ENCODE measurements around the gene ARAF. TPM values are rescaled to one million over a fixed set of nuclear protein-coding genes. Genes with fewer than 3 reads are reported as not detected.
A peak's percentile ranks its signal among the peaks of the same experiment; 100 is the strongest.

The ARAF gene
- total and polyA plus RNA-seq, 2 of the 8 experiments (the other 6 are each of a cell fraction or from before 2014, with no cell fraction given) = 39.0 to 45.2 TPM

DNA sequence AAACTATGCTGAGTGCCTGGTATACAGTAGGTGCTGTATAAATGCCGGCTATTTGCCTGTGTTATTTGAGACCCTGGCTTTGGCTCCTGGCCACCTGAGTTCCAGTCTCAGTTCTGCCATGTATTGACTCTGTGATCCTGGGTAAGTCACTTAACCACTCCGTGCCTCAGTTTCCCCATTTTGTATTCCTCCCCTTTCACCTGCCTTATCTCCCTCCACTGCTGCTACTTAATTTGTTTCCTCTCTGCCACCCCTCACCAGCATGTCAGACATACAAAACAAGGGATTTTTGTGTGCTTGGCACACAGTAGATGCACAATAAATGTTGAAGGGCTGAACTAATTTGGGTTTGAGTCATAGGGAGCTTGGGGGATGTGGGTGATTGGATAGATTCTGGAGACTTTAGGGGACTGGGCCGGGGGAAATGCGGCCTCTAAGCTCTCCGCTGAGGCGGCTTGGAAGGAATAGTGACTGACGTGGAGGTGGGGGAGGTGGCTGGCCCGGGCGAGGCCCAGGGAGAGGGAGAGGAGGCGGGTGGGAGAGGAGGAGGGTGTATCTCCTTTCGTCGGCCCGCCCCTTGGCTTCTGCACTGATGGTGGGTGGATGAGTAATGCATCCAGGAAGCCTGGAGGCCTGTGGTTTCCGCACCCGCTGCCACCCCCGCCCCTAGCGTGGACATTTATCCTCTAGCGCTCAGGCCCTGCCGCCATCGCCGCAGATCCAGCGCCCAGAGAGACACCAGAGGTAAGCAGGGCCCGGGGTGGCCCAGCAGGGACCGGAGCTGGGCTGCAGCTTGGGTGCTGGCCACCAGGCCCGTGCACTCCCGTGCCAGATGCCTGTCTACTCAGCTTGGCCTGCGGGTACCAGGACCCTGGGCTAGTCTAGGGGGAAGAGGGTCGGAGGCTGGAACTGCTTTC is 21.0 kb downstream of the ARAF start, which contains the start of gene TIMP1:
TIMP1 (plus strand) TSS at position 706 of the 917 bp plus-strand sequence. CDS start 980 bp downstream, outside the sequence.
- peak in 1 of 2 experiments; percentile 70 for DNase-seq (ENCODE audit: low read depth in 1 of 2, low spot score in 2 of 2)
- Histone ChIP-seq H4K5ac (ENCODE audit: insufficient read length, low read depth, low read length) (no peak within 1 kb of the TSS), H3K27ac (ENCODE audit: low read depth, low read length) (no peak within 1 kb of the TSS), H3K4me1 (replicated peaks in 1 of 4; ENCODE audit: control insufficient read depth in 3 of 4, insufficient read depth in 4 of 4, low read length in 3 of 4) (peaks cover 0 to 7% (median 3%) of the 10 kb centered on the region in 4 experiments; a peak in 3 of 7 replicates), H3K36me3 (ENCODE audit: control insufficient read depth in 2 of 4, insufficient read depth in 4 of 4, low read length in 3 of 4) (no peaks in the 10 kb centered on the region; a peak in 1 of 8 replicates), H3K9ac (replicated peaks in 1 of 4; ENCODE audit: extremely low read depth in 1 of 4, low read depth in 3 of 4, low read length in 3 of 4) (peak within 1 kb of the TSS in 3 of 4 experiments; percentile 20 to 48 (median 43); a peak in 5 of 7 replicates), H3K23me2 (ENCODE audit: low read depth, low read length) (no peaks in the 10 kb centered on the region; the same call in 1 of the 2 replicates), H3K4ac (replicated peaks; ENCODE audit: insufficient read length, low read depth, low read length) (no peak within 1 kb of the TSS), H2AFZ (ENCODE audit: low read length) (no peak within 1 kb of the TSS), H2AK5ac (ENCODE audit: low read depth, low read length) (no peak within 1 kb of the TSS), H3K4me3 (ENCODE audit: extremely low read depth in 1 of 4, insufficient read depth in 2 of 4, low read depth in 3 of 4, low read length in 4 of 4) (peak within 1 kb of the TSS; percentile 45 to 66 (median 48)), H3K9me3 (ENCODE audit: insufficient read depth in 2 of 2, low read depth in 1 of 2, low read length in 1 of 2) (no peaks in the 10 kb centered on the region), H4K8ac (ENCODE audit: extremely low read depth, insufficient read depth, low read length) (no peak within 1 kb of the TSS), H2BK15ac (ENCODE audit: low read length) (no peak within 1 kb of the TSS), H3K18ac (ENCODE audit: extremely low read depth, low read length) (peak within 1 kb of the TSS; percentile 32), H3K79me1 (ENCODE audit: low read depth, low read length) (no peaks in the 10 kb centered on the region), H3K14ac (ENCODE audit: insufficient read length) (no peak within 1 kb of the TSS), H2BK5ac (ENCODE audit: low read depth, low read length) (no peak within 1 kb of the TSS; the same call in 1 of the 2 replicates), H4K91ac (replicated peaks; ENCODE audit: insufficient read length, low read length) (no peak within 1 kb of the TSS), H2BK20ac (ENCODE audit: low read length) (0 out of 2 replicates have a peak within 1 kb of the TSS, but pooled peaks have one; percentile 32), H3K4me2 (ENCODE audit: insufficient read depth in 1 of 2, low read depth in 2 of 2, low read length in 2 of 2) (peak within 1 kb of the TSS; percentile 66 to 67), H3K23ac (ENCODE audit: insufficient read length) (no peak within 1 kb of the TSS), H4K20me1 (replicated peaks in 1 of 2; ENCODE audit: control insufficient read depth in 1 of 2, insufficient read depth in 2 of 2, low read length in 2 of 2) (no peaks in the 10 kb centered on the region), H3K27me3 (replicated peaks in 1 of 4; ENCODE audit: control insufficient read depth in 3 of 4, extremely low read depth in 1 of 4, insufficient read depth in 3 of 4, low read length in 3 of 4) (no peaks in the 10 kb centered on the region), H3K56ac (replicated peaks; ENCODE audit: insufficient read length, low read depth, low read length) (no peak within 1 kb of the TSS), H2BK120ac (replicated peaks; ENCODE audit: low read depth, low read length) (peak within 1 kb of the TSS; percentile 43), H2BK12ac (ENCODE audit: low read depth, low read length) (0 out of 2 replicates have a peak within 1 kb of the TSS, but pooled peaks have one; percentile 27), H3K79me2 (ENCODE audit: control insufficient read depth in 1 of 2, insufficient read depth in 2 of 2, low read length in 2 of 2) (no peaks in the 10 kb centered on the region)
- ChIA-PET POLR2A (ENCODE audit: partially characterized antibody) (interaction anchor here (0.5 to 1.8 kb wide), 12 partner anchors 8 to 174 kb away, joined by 3 to 9 read pairs (median 4); no protein-coding TSS in a partner anchor), CTCF (ENCODE audit: partially characterized antibody) (interaction anchor here (0.6 to 2.5 kb wide), 9 partner anchors 8 to 437 kb away, joined by 3 to 12 read pairs (median 4); partner anchors contain the start of gene RBM10)
- peak; percentile 50 for FAIRE-seq
- WGBS, 2 experiments (ENCODE audit: extremely low coverage in 1 of 2, insufficient coverage in 1 of 2, insufficient read length in 1 of 2, insufficient replicate concordance in 2 of 2, low coverage in 1 of 2, low lambda C conversion rate in 2 of 2, missing lambda C conversion rate in 1 of 2) = 8% methylated on average over 15 of the region's 28 CpGs; no CpG with 5 or more reads in 1 of the 2 experiments
- TF ChIP-seq HDAC6 (IDR thresholded peaks at IDR 0.05; ENCODE audit: low read depth, low read length) (no peak), ASH2L (IDR thresholded peaks at IDR 0.05; ENCODE audit: low read length) (peak; percentile 31), SP4 (IDR thresholded peaks at IDR 0.05; ENCODE audit: low read length) (no peak), POLR2A (IDR thresholded peaks at IDR 0.05; ENCODE audit: control extremely low read depth in 1 of 2, low read depth in 2 of 2, low read length in 2 of 2) (peak in 1 of 2 experiments; percentile 37; a peak in 1 of 3 replicates), KDM4A (IDR thresholded peaks at IDR 0.05; ENCODE audit: low read depth, low read length, severe bottlenecking) (peak; percentile 35), JUND (IDR thresholded peaks at IDR 0.05; ENCODE audit: low read length) (no peak), BACH1 (IDR thresholded peaks at IDR 0.05; ENCODE audit: low read length) (no peak), CREB1 (IDR thresholded peaks at IDR 0.05) (0 out of 2 replicates have a peak, but pooled peaks have one; percentile 42)
- TF ChIP-seq, protein P1, sequence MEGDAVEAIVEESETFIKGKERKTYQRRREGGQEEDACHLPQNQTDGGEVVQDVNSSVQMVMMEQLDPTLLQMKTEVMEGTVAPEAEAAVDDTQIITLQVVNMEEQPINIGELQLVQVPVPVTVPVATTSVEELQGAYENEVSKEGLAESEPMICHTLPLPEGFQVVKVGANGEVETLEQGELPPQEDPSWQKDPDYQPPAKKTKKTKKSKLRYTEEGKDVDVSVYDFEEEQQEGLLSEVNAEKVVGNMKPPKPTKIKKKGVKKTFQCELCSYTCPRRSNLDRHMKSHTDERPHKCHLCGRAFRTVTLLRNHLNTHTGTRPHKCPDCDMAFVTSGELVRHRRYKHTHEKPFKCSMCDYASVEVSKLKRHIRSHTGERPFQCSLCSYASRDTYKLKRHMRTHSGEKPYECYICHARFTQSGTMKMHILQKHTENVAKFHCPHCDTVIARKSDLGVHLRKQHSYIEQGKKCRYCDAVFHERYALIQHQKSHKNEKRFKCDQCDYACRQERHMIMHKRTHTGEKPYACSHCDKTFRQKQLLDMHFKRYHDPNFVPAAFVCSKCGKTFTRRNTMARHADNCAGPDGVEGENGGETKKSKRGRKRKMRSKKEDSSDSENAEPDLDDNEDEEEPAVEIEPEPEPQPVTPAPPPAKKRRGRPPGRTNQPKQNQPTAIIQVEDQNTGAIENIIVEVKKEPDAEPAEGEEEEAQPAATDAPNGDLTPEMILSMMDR (IDR thresholded peaks at IDR 0.05; ENCODE audit: control extremely low read depth in 1 of 3, insufficient read depth in 1 of 3, low read depth in 1 of 3, low read length in 3 of 3) = no peak

Measured in H1 (cell line).